ENCODE results near the gene IARS1. TPM values are rescaled to one million over a fixed set of nuclear protein-coding genes. Genes with fewer than 3 reads are reported as not detected.

Gene IARS1
- total RNA-seq, 1 donor from 2014 or later: 260 TPM

DNA sequence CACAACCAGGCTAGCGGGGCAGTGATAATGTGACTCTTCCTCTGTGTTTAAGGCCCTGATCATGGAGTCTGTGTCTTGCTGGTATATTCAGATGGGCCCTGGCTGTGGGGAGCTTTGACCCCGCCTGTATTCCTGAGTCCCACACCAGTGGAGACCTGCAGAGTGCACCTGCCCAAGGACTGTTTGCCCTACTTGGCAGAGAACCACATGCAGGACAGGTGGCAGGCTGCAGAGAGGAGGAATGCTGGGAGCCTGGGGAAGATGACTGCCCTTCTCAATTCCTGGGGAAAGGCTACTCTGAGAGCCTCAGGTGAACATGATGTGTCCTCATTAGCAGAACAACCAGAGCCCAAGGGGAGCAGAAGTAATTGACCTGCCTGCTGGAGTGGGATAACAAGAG lies 36.2 kb downstream of the IARS1 start:
- Histone ChIP-seq H3K36me3 (peaks cover 19% of the 10 kb centered on the region), H3K4me2 (no peak overlapping the region), H3K27me3 (no peaks in the 10 kb centered on the region), H3K4me1 (no peaks in the 10 kb centered on the region), H3K9me3 (ENCODE audit: low read depth) (no peaks in the 10 kb centered on the region), H3K9ac (no peak overlapping the region), H3K4me3 (no peak overlapping the region), H3F3A (ENCODE audit: low read depth) (no peaks in the 10 kb centered on the region), H3K79me2 (ENCODE audit: low read depth) (no peaks in the 10 kb centered on the region), H3K27ac (no peak overlapping the region), H4K20me1 (ENCODE audit: low read depth) (no peaks in the 10 kb centered on the region), H2AFZ (replicated peaks) (no peak overlapping the region)
- Mint-ChIP-seq H3K27me3 (ENCODE audit: insufficient read depth, low read depth) (no peaks in the 10 kb centered on the region), H3K36me3 (peaks cover 28% of the 10 kb centered on the region), H3K4me3 (no peak overlapping the region), H3K9me3 (no peaks in the 10 kb centered on the region), H3K4me1 (no peaks in the 10 kb centered on the region), H3K27ac (no peak overlapping the region)
- no peak for TF ChIP-seq EZH2phosphoT487 (IDR thresholded peaks at IDR 0.05)
- TF ChIP-seq EZH2 (IDR thresholded peaks at IDR 0.05): no peak
- TF ChIP-seq, protein P1, sequence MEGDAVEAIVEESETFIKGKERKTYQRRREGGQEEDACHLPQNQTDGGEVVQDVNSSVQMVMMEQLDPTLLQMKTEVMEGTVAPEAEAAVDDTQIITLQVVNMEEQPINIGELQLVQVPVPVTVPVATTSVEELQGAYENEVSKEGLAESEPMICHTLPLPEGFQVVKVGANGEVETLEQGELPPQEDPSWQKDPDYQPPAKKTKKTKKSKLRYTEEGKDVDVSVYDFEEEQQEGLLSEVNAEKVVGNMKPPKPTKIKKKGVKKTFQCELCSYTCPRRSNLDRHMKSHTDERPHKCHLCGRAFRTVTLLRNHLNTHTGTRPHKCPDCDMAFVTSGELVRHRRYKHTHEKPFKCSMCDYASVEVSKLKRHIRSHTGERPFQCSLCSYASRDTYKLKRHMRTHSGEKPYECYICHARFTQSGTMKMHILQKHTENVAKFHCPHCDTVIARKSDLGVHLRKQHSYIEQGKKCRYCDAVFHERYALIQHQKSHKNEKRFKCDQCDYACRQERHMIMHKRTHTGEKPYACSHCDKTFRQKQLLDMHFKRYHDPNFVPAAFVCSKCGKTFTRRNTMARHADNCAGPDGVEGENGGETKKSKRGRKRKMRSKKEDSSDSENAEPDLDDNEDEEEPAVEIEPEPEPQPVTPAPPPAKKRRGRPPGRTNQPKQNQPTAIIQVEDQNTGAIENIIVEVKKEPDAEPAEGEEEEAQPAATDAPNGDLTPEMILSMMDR (IDR thresholded peaks at IDR 0.05): no peak
- DNase-seq (ENCODE audit: low spot score): no peak

DNA sequence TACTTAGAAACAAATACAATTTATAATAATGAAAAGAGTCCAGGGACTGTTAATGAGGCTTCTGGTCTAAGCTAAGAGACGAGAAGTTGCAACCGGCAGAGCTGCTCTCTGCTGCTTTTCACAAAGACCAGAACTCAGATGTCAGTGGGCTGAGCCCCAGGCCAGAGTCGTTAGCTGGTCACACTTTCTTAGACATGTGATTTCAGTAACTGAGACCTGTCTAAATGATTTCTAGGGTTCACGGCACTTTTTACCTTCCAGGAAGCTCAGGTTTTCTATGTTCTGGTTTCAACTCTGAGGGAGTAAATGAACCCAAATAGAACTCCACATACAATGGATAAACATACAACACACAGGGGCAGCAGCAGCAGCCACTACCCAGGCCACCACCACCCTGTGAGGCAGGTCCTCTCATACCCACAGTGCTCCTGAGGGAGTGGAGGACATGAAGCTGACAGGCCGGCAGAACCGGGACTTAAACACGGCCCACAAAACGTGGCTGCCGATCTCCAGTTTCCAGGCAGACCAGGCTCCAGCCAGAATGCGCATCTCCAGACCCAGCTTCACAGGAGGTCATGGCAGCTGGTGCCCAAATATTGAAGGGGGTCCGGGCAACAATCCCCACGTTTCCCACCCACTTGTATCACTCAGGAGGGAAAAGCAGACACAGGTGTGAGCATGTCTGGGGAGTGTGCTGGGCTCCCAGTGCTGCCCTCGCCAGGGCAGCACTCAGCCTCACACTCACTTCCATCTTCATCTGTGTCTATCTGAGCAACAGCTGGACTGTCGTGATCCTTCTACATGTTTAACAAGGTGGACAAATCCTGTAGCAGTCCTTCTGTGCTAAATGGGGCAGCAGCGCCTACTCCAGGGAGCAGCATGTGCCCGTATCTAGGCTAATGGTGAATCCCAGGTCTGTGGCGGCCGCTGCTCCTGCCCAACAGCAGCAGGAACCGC lies 38.8 kb downstream of the IARS1 start:
- H3K36me3 Mint-ChIP-seq: peaks cover 33% of the 10 kb centered on the region
- H3K27me3 Mint-ChIP-seq (ENCODE audit: insufficient read depth, low read depth): no peaks in the 10 kb centered on the region
- no peak overlapping the region for H3K9ac ChIP-seq

DNA sequence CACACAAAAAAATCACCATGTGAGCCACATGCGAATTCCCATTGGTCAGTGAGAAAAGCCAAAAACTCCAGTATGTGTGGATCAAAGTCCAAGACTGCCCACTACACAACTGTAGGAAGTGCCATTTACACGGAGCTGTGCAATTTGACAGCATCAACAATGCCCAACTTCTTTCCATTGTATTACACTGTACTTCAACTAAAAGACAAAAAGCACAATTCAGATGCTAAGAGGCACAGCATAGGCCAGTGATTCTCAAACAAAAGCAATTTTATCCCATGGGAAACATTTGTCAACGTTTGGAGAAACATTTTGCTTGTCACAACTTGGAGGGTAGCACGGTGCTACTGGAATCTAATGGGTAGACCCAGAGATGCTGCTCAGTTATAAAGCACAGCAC lies 39.8 kb downstream of the IARS1 start:
- H3K4me3 Mint-ChIP-seq: no peak overlapping the region
- no peak overlapping the region for H2AFZ ChIP-seq (replicated peaks)
- H3K4me2 ChIP-seq: no peak overlapping the region
- no peaks in the 10 kb centered on the region for H3K79me2 ChIP-seq (ENCODE audit: low read depth)
- no peaks in the 10 kb centered on the region for H3K9me3 ChIP-seq (ENCODE audit: low read depth)
- H3K9me3 Mint-ChIP-seq: no peaks in the 10 kb centered on the region
- no peaks in the 10 kb centered on the region for H3K27me3 ChIP-seq
- peaks cover 26% of the 10 kb centered on the region for H3K36me3 ChIP-seq
- no peak overlapping the region for H3K27ac ChIP-seq
- H3K9ac ChIP-seq: no peak overlapping the region
- DNase-seq (ENCODE audit: low spot score): no peak
- TF ChIP-seq EZH2phosphoT487 (IDR thresholded peaks at IDR 0.05): no peak
- TF ChIP-seq, protein P1 (IDR thresholded peaks at IDR 0.05): no peak
- no peak for TF ChIP-seq EZH2 (IDR thresholded peaks at IDR 0.05)
- H3K4me1 Mint-ChIP-seq: no peaks in the 10 kb centered on the region
- H3K27ac Mint-ChIP-seq: no peak overlapping the region
- no peaks in the 10 kb centered on the region for H4K20me1 ChIP-seq (ENCODE audit: low read depth)
- no peaks in the 10 kb centered on the region for H3K4me1 ChIP-seq
- peaks cover 33% of the 10 kb centered on the region for H3K36me3 Mint-ChIP-seq
- H3K4me3 ChIP-seq: no peak overlapping the region
- H3F3A ChIP-seq (ENCODE audit: low read depth): no peaks in the 10 kb centered on the region
- no peaks in the 10 kb centered on the region for H3K27me3 Mint-ChIP-seq (ENCODE audit: insufficient read depth, low read depth)

More for the DNA sequence above, 38.8 kb downstream of the IARS1 start:
- no peak for TF ChIP-seq EZH2phosphoT487 (IDR thresholded peaks at IDR 0.05)
- TF ChIP-seq, protein P1 (IDR thresholded peaks at IDR 0.05): no peak
- TF ChIP-seq EZH2 (IDR thresholded peaks at IDR 0.05): no peak
- H3K4me1 Mint-ChIP-seq: no peaks in the 10 kb centered on the region
- no peak for DNase-seq (ENCODE audit: low spot score)
- H3K4me2 ChIP-seq: no peak overlapping the region
- no peak overlapping the region for H3K27ac ChIP-seq
- no peaks in the 10 kb centered on the region for H3K4me1 ChIP-seq
- H3F3A ChIP-seq (ENCODE audit: low read depth): no peaks in the 10 kb centered on the region
- no peaks in the 10 kb centered on the region for H3K9me3 Mint-ChIP-seq
- no peak overlapping the region for H3K27ac Mint-ChIP-seq
- no peak overlapping the region for H3K4me3 Mint-ChIP-seq
- H4K20me1 ChIP-seq (ENCODE audit: low read depth): no peaks in the 10 kb centered on the region
- H3K79me2 ChIP-seq (ENCODE audit: low read depth): no peaks in the 10 kb centered on the region
- H2AFZ ChIP-seq (replicated peaks): no peak overlapping the region
- H3K4me3 ChIP-seq: no peak overlapping the region
- peaks cover 27% of the 10 kb centered on the region for H3K36me3 ChIP-seq
- H3K27me3 ChIP-seq: no peaks in the 10 kb centered on the region
- H3K9me3 ChIP-seq (ENCODE audit: low read depth): no peaks in the 10 kb centered on the region
